Large intestine (tissue), 3 donors: ENCODE data around the gene MST1. TPM values are rescaled to one million over a fixed set of nuclear protein-coding genes. Genes with fewer than 3 reads are reported as not detected.

ENCODE experiments used
- DNase-seq, 2 donors: peaks; one replicate each; pipeline versions ENCODE4 v3.0.0 to v3.0.0-alpha.2; 2013
- H3K27ac ChIP-seq: one replicate; pipeline ENCODE4 v1.5.1; 2013; ENCODE audit warnings: low read length
- H3K27me3 ChIP-seq: 2 replicates; pipeline ENCODE4 v1.6.1; 2013; ENCODE audit warnings: low read length; ENCODE audit not compliant: control insufficient read depth, insufficient read depth
- H3K36me3 ChIP-seq: 2 replicates; pipeline ENCODE4 v1.6.1; 2013; ENCODE audit warnings: low read length; ENCODE audit not compliant: control insufficient read depth, insufficient read depth
- H3K4me1 ChIP-seq: one replicate; pipeline ENCODE4 v1.6.1; 2013; ENCODE audit warnings: low read length; ENCODE audit not compliant: control insufficient read depth, insufficient read depth
- H3K4me3 ChIP-seq: one replicate; pipeline ENCODE4 v1.5.1; 2013; ENCODE audit warnings: low read length
- H3K9me3 ChIP-seq: one replicate; pipeline ENCODE4 v1.6.1; 2013; ENCODE audit warnings: mild to moderate bottlenecking, low read depth, low read length, moderate library complexity; ENCODE audit not compliant: control insufficient read depth
- WGBS: methylation state at CpG from one replicate; pipeline ENCODE4 v1.1.5; 2013; ENCODE audit warnings: low lambda C conversion rate; ENCODE audit not compliant: insufficient coverage; 5-methylcytosine and 5-hydroxymethylcytosine counted together
- polyA plus RNA-seq: library from polyadenylated mRNA; unstranded; fragments of 120-200 nt; gene quantifications from one replicate; pipeline ENCODE4 v1.2.1, GENCODE V29; 2013

MST1 gene
- polyA plus RNA-seq, 1 donor = 464 TPM

- no peak for DNase-seq
- no peak overlapping the region for H3K27ac ChIP-seq
- H3K9me3 ChIP-seq = no peaks in the 10 kb centered on the region
- no peak overlapping the region for H3K4me3 ChIP-seq
- no peaks in the 10 kb centered on the region for H3K36me3 ChIP-seq
- H3K27me3 ChIP-seq = no peaks in the 10 kb centered on the region
- no peaks in the 10 kb centered on the region for H3K4me1 ChIP-seq
- no CpG with 5 or more reads among the region's 8 CpGs for WGBS
Observed at GRCh38 chr3:49638445-49638844, 50.8 kb downstream of the MST1 start.

- H3K9me3 ChIP-seq = no peaks in the 10 kb centered on the region
- no peaks in the 10 kb centered on the region for H3K27me3 ChIP-seq
- DNase-seq = no peak
- no peak overlapping the region for H3K27ac ChIP-seq
- no CpG with 5 or more reads among the region's 7 CpGs for WGBS
- no peaks in the 10 kb centered on the region for H3K36me3 ChIP-seq
- no peaks in the 10 kb centered on the region for H3K4me1 ChIP-seq
- H3K4me3 ChIP-seq = no peak overlapping the region
Observed at GRCh38 chr3:49636883-49637609, 52.2 kb downstream of the MST1 start.

- Histone ChIP-seq H3K27ac (no peak overlapping the region), H3K27me3 (no peaks in the 10 kb centered on the region), H3K4me1 (no peaks in the 10 kb centered on the region), H3K36me3 (no peaks in the 10 kb centered on the region), H3K4me3 (no peak overlapping the region), H3K9me3 (no peaks in the 10 kb centered on the region)
- no CpG with 5 or more reads among the region's 3 CpGs for WGBS
- no peak for DNase-seq
Observed at GRCh38 chr3:49634736-49635135, 54.5 kb downstream of the MST1 start.

Other genes with a start within 250 kb of the MST1 start
- 41.7 TPM for gene DAG1, start 219.2 kb downstream of the MST1 start, polyA plus RNA-seq
- 1.3 TPM for gene BSN, start 135.0 kb downstream of the MST1 start, polyA plus RNA-seq
- gene APEH, start 15.1 kb downstream of the MST1 start, polyA plus RNA-seq = 84.3 TPM
- gene RNF123, start 83 bp upstream of the MST1 start, polyA plus RNA-seq = 35.6 TPM
- 1.3 TPM for gene AMIGO3, start 30.2 kb upstream of the MST1 start, polyA plus RNA-seq
- gene GMPPB, start 34.5 kb upstream of the MST1 start, polyA plus RNA-seq = 17.8 TPM
- 27.1 TPM for gene IP6K1, start 97.1 kb upstream of the MST1 start, polyA plus RNA-seq
- 0.10 TPM for gene CDHR4, start 110.4 kb upstream of the MST1 start, polyA plus RNA-seq
- gene INKA1, start 113.8 kb upstream of the MST1 start, polyA plus RNA-seq = 4.6 TPM
- gene UBA7, start 124.5 kb upstream of the MST1 start, polyA plus RNA-seq = 60.4 TPM
- 7.4 TPM for gene TRAIP, start 167.1 kb upstream of the MST1 start, polyA plus RNA-seq
- gene CAMKV, start 180.4 kb upstream of the MST1 start, polyA plus RNA-seq = 21.2 TPM
- gene MST1R, start 214.4 kb upstream of the MST1 start, polyA plus RNA-seq = 49.8 TPM
- 19.5 TPM for gene MON1A, start 240.3 kb upstream of the MST1 start, polyA plus RNA-seq